ENCODE measurements around the gene B3GLCT. TPM values are rescaled to one million over a fixed set of nuclear protein-coding genes. Genes with fewer than 3 reads are reported as not detected.

Gene B3GLCT
- total RNA-seq, 1 donor, result 18.8 TPM

GRCh38 chr13:31327182-31327860 is 127.5 kb downstream of the B3GLCT start:
- Histone ChIP-seq H3K9me3 (ENCODE audit: low read depth, low read length) (no peaks in the 10 kb centered on the region), H3K36me3 (ENCODE audit: insufficient read depth, low read length) (no peaks in the 10 kb centered on the region)

GRCh38 chr13:31328549-31329235 is 128.9 kb downstream of the B3GLCT start:
- H3K4me2 ChIP-seq (ENCODE audit: insufficient read depth, low read length), result peak overlapping the region; percentile 24
- no peak overlapping the region for H3K4me3 ChIP-seq (ENCODE audit: insufficient read depth, low read length)
- no peak overlapping the region for H3K27ac ChIP-seq (ENCODE audit: low read depth, low read length)
- no peaks in the 10 kb centered on the region for H3K79me2 ChIP-seq (ENCODE audit: insufficient read depth, low read length)
- DNase-seq (ENCODE audit: insufficient read length, low spot score, missing footprints), result peak; percentile 83
- H3K9me3 ChIP-seq (ENCODE audit: low read depth, low read length), result no peaks in the 10 kb centered on the region
- no peak overlapping the region for H2AFZ ChIP-seq (ENCODE audit: low read length)
- H3K4me1 ChIP-seq (ENCODE audit: insufficient read depth, low read length), result peaks cover 6% of the 10 kb centered on the region
- TF ChIP-seq CTCF (IDR thresholded peaks at IDR 0.05; ENCODE audit: extremely low read depth, low read depth, low read length), result no peak
- H3K36me3 ChIP-seq (ENCODE audit: insufficient read depth, low read length), result no peaks in the 10 kb centered on the region
- H3K27me3 ChIP-seq (ENCODE audit: insufficient read depth, low read length), result no peaks in the 10 kb centered on the region
- no peaks in the 10 kb centered on the region for H4K20me1 ChIP-seq (ENCODE audit: insufficient read depth, low read length)

More at GRCh38 chr13:31327182-31327860, 127.5 kb downstream of the B3GLCT start:
- Histone ChIP-seq H3K4me3 (ENCODE audit: insufficient read depth, low read length) (no peak overlapping the region), H3K27ac (ENCODE audit: low read depth, low read length) (no peak overlapping the region), H3K4me2 (ENCODE audit: insufficient read depth, low read length) (peak overlapping the region; percentile 6), H3K79me2 (ENCODE audit: insufficient read depth, low read length) (no peaks in the 10 kb centered on the region), H3K4me1 (ENCODE audit: insufficient read depth, low read length) (peaks cover 6% of the 10 kb centered on the region), H2AFZ (ENCODE audit: low read length) (no peak overlapping the region), H4K20me1 (ENCODE audit: insufficient read depth, low read length) (no peaks in the 10 kb centered on the region), H3K27me3 (ENCODE audit: insufficient read depth, low read length) (no peaks in the 10 kb centered on the region)
- no peak for DNase-seq (ENCODE audit: insufficient read length, low spot score, missing footprints)
- TF ChIP-seq CTCF (IDR thresholded peaks at IDR 0.05; ENCODE audit: extremely low read depth, low read depth, low read length), result no peak

DNA sequence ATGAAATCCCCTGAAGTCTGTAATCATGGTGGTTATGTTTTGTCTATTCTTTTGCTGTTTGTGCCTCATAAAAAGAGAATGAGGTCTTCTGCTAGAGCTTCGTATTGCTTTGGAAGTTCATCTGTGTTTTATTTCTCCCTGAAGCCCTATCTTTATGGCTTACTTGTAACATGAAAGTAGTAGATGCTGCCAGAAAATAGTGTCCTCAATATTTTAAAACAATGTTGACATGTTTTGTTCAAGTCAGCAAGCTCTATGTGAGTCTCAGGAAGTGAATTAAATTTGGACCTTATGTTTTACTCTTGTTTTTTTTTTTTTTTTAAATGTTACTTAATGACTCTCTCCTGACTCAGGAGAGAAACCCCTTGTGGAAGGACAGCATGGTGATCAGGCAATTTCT is 130.5 kb downstream of the B3GLCT start:
- Histone ChIP-seq H4K20me1 (ENCODE audit: insufficient read depth, low read length) (no peaks in the 10 kb centered on the region), H3K4me1 (ENCODE audit: insufficient read depth, low read length) (peaks cover 6% of the 10 kb centered on the region), H3K4me3 (ENCODE audit: insufficient read depth, low read length) (no peak overlapping the region), H2AFZ (ENCODE audit: low read length) (no peak overlapping the region), H3K27me3 (ENCODE audit: insufficient read depth, low read length) (no peaks in the 10 kb centered on the region), H3K27ac (ENCODE audit: low read depth, low read length) (no peak overlapping the region), H3K4me2 (ENCODE audit: insufficient read depth, low read length) (no peak overlapping the region), H3K79me2 (ENCODE audit: insufficient read depth, low read length) (no peaks in the 10 kb centered on the region), H3K9me3 (ENCODE audit: low read depth, low read length) (no peaks in the 10 kb centered on the region), H3K36me3 (ENCODE audit: insufficient read depth, low read length) (no peaks in the 10 kb centered on the region)
- TF ChIP-seq CTCF (IDR thresholded peaks at IDR 0.05; ENCODE audit: extremely low read depth, low read depth, low read length), result no peak
- DNase-seq (ENCODE audit: insufficient read length, low spot score, missing footprints), result no peak

GRCh38 chr13:31331068-31331467 is 131.3 kb downstream of the B3GLCT start:
- H4K20me1 ChIP-seq (ENCODE audit: insufficient read depth, low read length), result no peaks in the 10 kb centered on the region
- no peaks in the 10 kb centered on the region for H3K9me3 ChIP-seq (ENCODE audit: low read depth, low read length)
- H3K27me3 ChIP-seq (ENCODE audit: insufficient read depth, low read length), result no peaks in the 10 kb centered on the region
- peaks cover 6% of the 10 kb centered on the region for H3K4me1 ChIP-seq (ENCODE audit: insufficient read depth, low read length)
- H3K4me2 ChIP-seq (ENCODE audit: insufficient read depth, low read length), result no peak overlapping the region
- no peak for DNase-seq (ENCODE audit: insufficient read length, low spot score, missing footprints)
- H3K27ac ChIP-seq (ENCODE audit: low read depth, low read length), result no peak overlapping the region
- TF ChIP-seq CTCF (IDR thresholded peaks at IDR 0.05; ENCODE audit: extremely low read depth, low read depth, low read length), result no peak
- no peaks in the 10 kb centered on the region for H3K79me2 ChIP-seq (ENCODE audit: insufficient read depth, low read length)
- H2AFZ ChIP-seq (ENCODE audit: low read length), result no peak overlapping the region
- H3K4me3 ChIP-seq (ENCODE audit: insufficient read depth, low read length), result no peak overlapping the region
- no peaks in the 10 kb centered on the region for H3K36me3 ChIP-seq (ENCODE audit: insufficient read depth, low read length)
